HepG2 (cell line): ENCODE measurements around the gene NABP2. TPM values are rescaled to one million over a fixed set of nuclear protein-coding genes. Genes with fewer than 3 reads are reported as not detected.
A peak's percentile ranks its signal among the peaks of the same experiment; 100 is the strongest.

ENCODE experiments used
- BCL3 ChIP-seq: sonication (generic); formaldehyde crosslinking; IDR thresholded peaks from 2 replicates; pipeline ENCODE4 v1.5.1; 2020; ENCODE audit warnings: mild to moderate bottlenecking, missing genetic modification reagents, moderate library complexity
- ELF1 ChIP-seq: sonication (generic); formaldehyde crosslinking; IDR thresholded peaks from 2 replicates; pipeline ENCODE4 v1.4.0; 2020; ENCODE audit warnings: missing genetic modification reagents
- EP300 ChIP-seq, 3 experiments: sonication (generic) in 1 of 3; formaldehyde crosslinking in 1 of 3; IDR thresholded peaks; 2 replicates each; pipeline versions ENCODE4 v1.5.1 to v1.6.1; 2011 to 2020; ENCODE audit warnings: low read depth in 2 of 3, low read length in 2 of 3, borderline replicate concordance in 1 of 3, improper control_type of control experiment in 1 of 3, mild to moderate bottlenecking in 1 of 3, missing genetic modification reagents in 1 of 3, moderate library complexity in 1 of 3
- HNRNPLL ChIP-seq: fragments of 200-400 bp; formaldehyde crosslinking; IDR thresholded peaks from 2 replicates; pipeline ENCODE4 v1.6.1; 2017; ENCODE audit warnings: mild to moderate bottlenecking, low read depth, low read length; ENCODE audit not compliant: poor library complexity, severe bottlenecking
- HNRNPUL1 ChIP-seq: fragments of 200-400 bp; formaldehyde crosslinking; IDR thresholded peaks from 2 replicates; pipeline ENCODE4 v1.6.1; 2017; ENCODE audit warnings: low read depth, mild to moderate bottlenecking, low read length, moderate library complexity
- MLX ChIP-seq: IDR thresholded peaks from 2 replicates; pipeline ENCODE4 v1.6.1; 2016
- NR2C2 ChIP-seq: sonication (generic); formaldehyde crosslinking; IDR thresholded peaks from 2 replicates; pipeline ENCODE4 v1.4.0; 2020; ENCODE audit warnings: missing genetic modification reagents, mild to moderate bottlenecking, moderate library complexity, borderline replicate concordance
- NR3C1 ChIP-seq: sonication (generic); formaldehyde crosslinking; IDR thresholded peaks from 2 replicates; pipeline ENCODE4 v1.4.0; 2020; ENCODE audit warnings: missing genetic modification reagents
- RBFOX2 ChIP-seq: fragments of 200-400 bp; formaldehyde crosslinking; IDR thresholded peaks from 2 replicates; pipeline ENCODE4 v1.6.1; 2017; ENCODE audit warnings: low read depth, mild to moderate bottlenecking, low read length
- RXRA ChIP-seq: sonication (generic); formaldehyde crosslinking; IDR thresholded peaks from 2 replicates; pipeline ENCODE4 v1.5.1; 2020; ENCODE audit warnings: missing genetic modification reagents
- SIX4 ChIP-seq: sonication (generic); formaldehyde crosslinking; IDR thresholded peaks from 2 replicates; pipeline ENCODE4 v1.4.0; 2020; ENCODE audit warnings: missing genetic modification reagents
- STAT5B ChIP-seq: sonication (generic); formaldehyde crosslinking; IDR thresholded peaks from 2 replicates; pipeline ENCODE4 v1.4.0; 2020; ENCODE audit warnings: missing genetic modification reagents
- TFE3 ChIP-seq: IDR thresholded peaks from 2 replicates; pipeline ENCODE4 v1.6.1; 2016
- THAP11 ChIP-seq: IDR thresholded peaks from 2 replicates; pipeline ENCODE4 v1.6.1; 2016; ENCODE audit warnings: missing biosample characterization, missing genetic modification reagents
- THAP7 ChIP-seq: sonication (generic); formaldehyde crosslinking; IDR thresholded peaks from 2 replicates; pipeline ENCODE4 v1.8.1; 2023; ENCODE audit warnings: mild to moderate bottlenecking, missing genetic modification reagents
- TSC22D2 ChIP-seq: sonication (generic); formaldehyde crosslinking; IDR thresholded peaks from 2 replicates; pipeline ENCODE4 v1.5.1; 2020; ENCODE audit warnings: missing genetic modification reagents, mild to moderate bottlenecking, borderline replicate concordance
- ZFY ChIP-seq: sonication (generic); formaldehyde crosslinking; IDR thresholded peaks from 2 replicates; pipeline ENCODE4 v1.4.0; 2020; ENCODE audit warnings: missing genetic modification reagents
- ZNF225 ChIP-seq: sonication (generic); formaldehyde crosslinking; IDR thresholded peaks from 2 replicates; pipeline ENCODE4 v1.4.0; 2020; ENCODE audit warnings: mild to moderate bottlenecking, missing genetic modification reagents
- ZNF549 ChIP-seq: sonication (generic); formaldehyde crosslinking; IDR thresholded peaks from 2 replicates; pipeline ENCODE4 v1.5.0; 2020; ENCODE audit warnings: missing genetic modification reagents
- ZNF569 ChIP-seq: sonication (generic); formaldehyde crosslinking; IDR thresholded peaks from 2 replicates; pipeline ENCODE4 v1.5.0; 2020; ENCODE audit warnings: mild to moderate bottlenecking, missing genetic modification reagents, moderate library complexity, borderline replicate concordance
- ZNF577 ChIP-seq: sonication (generic); formaldehyde crosslinking; IDR thresholded peaks from 2 replicates; pipeline ENCODE4 v1.4.0; 2020; ENCODE audit warnings: mild to moderate bottlenecking, low read depth, missing genetic modification reagents, borderline replicate concordance
- ZNF605 ChIP-seq: sonication (generic); formaldehyde crosslinking; IDR thresholded peaks from 2 replicates; pipeline ENCODE4 v1.8.0; 2022; ENCODE audit warnings: mild to moderate bottlenecking, missing genetic modification reagents
- polyA plus RNA-seq, 8 experiments: library from polyadenylated mRNA; depleted of rRNA in 3 of 8; stranded (reverse) in 7 of 8; unstranded in 1 of 8; fragments of >200 nt; fragmentation: Illumina TruSeq in 4 of 8; extraction: Trizol in 4 of 8; gene quantifications; 2 replicates each; pipeline versions ENCODE4 v1.2.1 to v1.2.3, GENCODE V29; 2011 to 2016; ENCODE audit warnings: low read depth in 4 of 8, missing spikeins in 1 of 8, mixed read lengths in 1 of 8; ENCODE audit not compliant: insufficient read depth in 1 of 8
- total RNA-seq, 5 experiments: library from RNA; depleted of rRNA; stranded (reverse); fragments of >200 nt; fragmentation: Illumina TruSeq; extraction: Trizol; gene quantifications; 2 replicates each; pipeline ENCODE4 v1.2.3, GENCODE V29; 2016; ENCODE audit warnings: low read depth in 1 of 5

NABP2 gene
- total and polyA plus RNA-seq, 2 of the 13 experiments (the other 11 are each of a cell fraction or from before 2014, with no cell fraction given), result 33.2 to 35.5 TPM

- TF ChIP-seq STAT5B (CRISPR knock-in tag) (no peak), THAP7 (CRISPR knock-in tag) (no peak), ZNF225 (no peak), ZNF605 (CRISPR knock-in tag) (peak; percentile 77), HNRNPLL (peak; percentile 69), TSC22D2 (CRISPR knock-in tag) (no peak; the same call in 1 of the 2 replicates), MLX (0 out of 2 replicates have a peak, but pooled peaks have one; percentile 36), EP300 (IDR thresholded peaks at IDR 0.05; ENCODE audit: low read depth in 2 of 2, low read length in 2 of 2) (no peak), EP300 (CRISPR knock-in tag; IDR thresholded peaks at IDR 0.05; ENCODE audit: borderline replicate concordance) (no peak), NR3C1 (no peak), ZFY (CRISPR knock-in tag) (peak; percentile 93), RXRA (CRISPR knock-in tag) (peak; percentile 69; the same call in 1 of the 2 replicates), ELF1 (CRISPR knock-in tag) (peak; percentile 82), HNRNPUL1 (no peak), RBFOX2 (peak; percentile 77), BCL3 (CRISPR knock-in tag) (peak; percentile 61; the same call in 1 of the 2 replicates), ZNF549 (CRISPR knock-in tag) (no peak), ZNF569 (no peak), THAP11 (CRISPR knock-in tag) (peak; percentile 81), ZNF577 (CRISPR knock-in tag) (no peak), NR2C2 (peak; percentile 77), SIX4 (no peak), TFE3 (CRISPR knock-in tag) (peak; percentile 36; the same call in 1 of the 2 replicates)
Observed at GRCh38 chr12:56221757-56222530, 2.2 kb upstream of the NABP2 start, which contains the start of gene RNF41 (continued).
